K562 (cell line): ENCODE results near the gene MAGI2. TPM values are rescaled to one million over a fixed set of nuclear protein-coding genes. Genes with fewer than 3 reads are reported as not detected.
A peak's percentile ranks its signal among the peaks of the same experiment; 100 is the strongest.

Experiments
- ATAC-seq: fragments of 200-7000 bp; cut with Tn5 transposase; 3 replicates; pipeline ENCODE4 v1.9.1; 2020; ENCODE audit warnings: moderate library complexity
- BruUV-seq: library from RNA; stranded (reverse); fragments of 400-500 nt; replicated peaks from 2 replicates; lab custom pipeline; 2021; lab: Mats Ljungman, UMichigan
- CTCF ChIA-PET: fragments of 300-600 bp; formaldehyde crosslinking; extraction: SDS; loops from one replicate; lab custom pipeline; 2021; ENCODE audit warnings: low intra/inter-chr PET ratio; lab: Yijun Ruan, JAX
- POLR2A ChIA-PET: fragments of 300-600, 350-650 bp; sonication (Branson Sonifier 250); formaldehyde crosslinking; extraction: SDS; loops from one replicate; lab custom pipeline; 2021; ENCODE audit warnings: antibody characterized with exemption, inconsistent platforms; lab: Yijun Ruan, JAX
- DNase-seq, 4 experiments: peaks; one replicate each; pipeline versions ENCODE4 v3.0.0 to v3.0.0-alpha.2; 2011 to 2018; ENCODE audit warnings: low spot score in 3 of 4, mixed read lengths in 3 of 4; ENCODE audit errors: extremely low read depth in 1 of 4
- FAIRE-seq: peaks from 2 replicates; lab custom pipeline; 2011; peaks lifted over from hg19 to GRCh38; lab: Jason Lieb, UNC
- H2AFZ ChIP-seq: 2 replicates; pipeline ENCODE4 v1.6.0; 2011; ENCODE audit warnings: low read depth, low read length, control low read depth, inconsistent platforms
- H3K27ac ChIP-seq: fragments of 200-600 bp; 3 replicates; pipeline ENCODE4 v1.8.0; 2011; ENCODE audit warnings: low read depth, mild to moderate bottlenecking, control low read depth, inconsistent platforms, low read length, moderate library complexity, mixed read lengths; ENCODE audit errors: extremely low read depth
- H3K27me3 ChIP-seq, 2 experiments: fragments of 300-600 bp in 1 of 2; 2 replicates in 1 of 2; 3 replicates in 1 of 2; pipeline versions ENCODE4 v1.6.0 to v1.8.0; 2011; ENCODE audit warnings: inconsistent platforms in 2 of 2, low read length in 2 of 2, mild to moderate bottlenecking in 1 of 2, mixed read lengths in 1 of 2, moderate library complexity in 1 of 2; ENCODE audit not compliant: control insufficient read depth in 2 of 2, insufficient read depth in 2 of 2
- H3K36me3 ChIP-seq: fragments of 300-600 bp; 3 replicates; pipeline ENCODE4 v1.8.0; 2011; ENCODE audit warnings: mild to moderate bottlenecking, low read length, inconsistent platforms; ENCODE audit not compliant: control insufficient read depth, insufficient read depth
- H3K4me1 ChIP-seq, 2 experiments: fragments of 200-600 bp in 1 of 2; replicated peaks in 1 of 2; 2 replicates in 1 of 2; 3 replicates in 1 of 2; pipeline versions ENCODE4 v1.5.1 to v1.8.0; 2011; ENCODE audit warnings: inconsistent platforms in 2 of 2, low read length in 2 of 2, mild to moderate bottlenecking in 1 of 2, mixed read lengths in 1 of 2, moderate library complexity in 1 of 2; ENCODE audit not compliant: control insufficient read depth in 2 of 2, insufficient read depth in 2 of 2
- H3K4me2 ChIP-seq: 2 replicates; pipeline ENCODE4 v1.6.1; 2011; ENCODE audit warnings: low read length, control low read depth, inconsistent platforms, mixed read lengths; ENCODE audit not compliant: insufficient read depth
- H3K4me3 ChIP-seq: fragments of 200-600 bp; sonication (generic), shearing (Covaris generic); 2 replicates; pipeline ENCODE4 v1.5.1; 2016; ENCODE audit warnings: control low read depth, inconsistent platforms
- H3K79me2 ChIP-seq: fragments of 200-600 bp; 3 replicates; pipeline ENCODE4 v1.8.0; 2011; ENCODE audit warnings: low read length, inconsistent platforms; ENCODE audit not compliant: control insufficient read depth, insufficient read depth
- H3K9ac ChIP-seq, 2 experiments: 2 replicates each; pipeline versions ENCODE4 v1.6.0 to v1.6.1; 2011; ENCODE audit warnings: low read depth in 2 of 2, low read length in 2 of 2, control low read depth in 1 of 2, inconsistent platforms in 1 of 2, mild to moderate bottlenecking in 1 of 2, mixed read lengths in 1 of 2; ENCODE audit not compliant: insufficient read depth in 1 of 2
- H3K9me1 ChIP-seq: one replicate; pipeline ENCODE4 v1.6.0; 2011; ENCODE audit warnings: inconsistent platforms, mild to moderate bottlenecking, low read length, moderate library complexity; ENCODE audit not compliant: control insufficient read depth, insufficient read depth
- H3K9me3 ChIP-seq: replicated peaks from 2 replicates; pipeline ENCODE4 v1.5.1; 2011; ENCODE audit warnings: low read depth, low read length, inconsistent platforms; ENCODE audit not compliant: control insufficient read depth, insufficient read depth
- H4K20me1 ChIP-seq: replicated peaks from 2 replicates; pipeline ENCODE4 v1.6.1; 2011; ENCODE audit warnings: low read length, inconsistent platforms, mixed read lengths; ENCODE audit not compliant: control insufficient read depth, insufficient read depth
- EP300 ChIP-seq: IDR thresholded peaks from 2 replicates; pipeline ENCODE4 v1.6.1; 2012; ENCODE audit warnings: low read length, improper control_type of control experiment
- ETV5 ChIP-seq: sonication (generic); formaldehyde crosslinking; IDR thresholded peaks from 2 replicates; pipeline ENCODE4 v1.4.0; 2020; ENCODE audit warnings: low read depth, mild to moderate bottlenecking, missing genetic modification reagents
- FOXP4 ChIP-seq: sonication (generic); formaldehyde crosslinking; IDR thresholded peaks from 2 replicates; pipeline ENCODE4 v1.8.0; 2022; ENCODE audit warnings: mild to moderate bottlenecking, missing genetic modification reagents, borderline replicate concordance
- KDM1A ChIP-seq, 2 experiments: fragments of 450-650 bp; IDR thresholded peaks; 2 replicates each; pipeline ENCODE4 v1.6.1; 2016; ENCODE audit warnings: mild to moderate bottlenecking in 2 of 2
- LEF1 ChIP-seq: fragments of 450-650 bp; IDR thresholded peaks from 2 replicates; pipeline ENCODE4 v1.6.1; 2016; ENCODE audit warnings: mild to moderate bottlenecking
- MXI1 ChIP-seq: IDR thresholded peaks from 2 replicates; pipeline ENCODE4 v1.6.1; 2011; ENCODE audit warnings: low read depth, mild to moderate bottlenecking, improper control_type of control experiment, low read length
- MYC ChIP-seq, 2 experiments: fragments of 250-450 bp in 1 of 2; sonication (Bioruptor Pico) in 1 of 2; IDR thresholded peaks; 2 replicates each; pipeline versions ENCODE4 v1.5.1 to v1.6.1; 2012 to 2021; ENCODE audit warnings: low read depth in 2 of 2, borderline replicate concordance in 1 of 2, improper control_type of control experiment in 1 of 2, low read length in 1 of 2, mild to moderate bottlenecking in 1 of 2, moderate library complexity in 1 of 2
- NBN ChIP-seq: fragments of 450-650 bp; IDR thresholded peaks from 2 replicates; pipeline ENCODE4 v1.6.1; 2016; ENCODE audit warnings: low read depth, mild to moderate bottlenecking
- NFE2 ChIP-seq: IDR thresholded peaks from 2 replicates; pipeline ENCODE4 v1.6.1; 2014; ENCODE audit warnings: antibody characterized with exemption, low read depth
- NR2C2 ChIP-seq, 2 experiments: fragments of 200-800 bp in 1 of 2; sonication (Bioruptor generic) in 1 of 2; sonication (generic) in 1 of 2; formaldehyde crosslinking in 1 of 2; IDR thresholded peaks; 2 replicates each; pipeline versions ENCODE4 v1.6.1 to v1.8.0; 2016 to 2022; ENCODE audit warnings: mild to moderate bottlenecking in 1 of 2, missing compliant biosample characterization in 1 of 2, missing genetic modification characterization in 1 of 2, missing genetic modification reagents in 1 of 2
- SIN3B ChIP-seq: fragments of 450-650 bp; IDR thresholded peaks from 2 replicates; pipeline ENCODE4 v1.6.1; 2017; ENCODE audit warnings: low read depth, mild to moderate bottlenecking, moderate library complexity
- SMARCA4 ChIP-seq: fragments of 450-650 bp; IDR thresholded peaks from 2 replicates; pipeline ENCODE4 v1.6.1; 2016
- TCF3 ChIP-seq: sonication (generic); formaldehyde crosslinking; IDR thresholded peaks from 2 replicates; pipeline ENCODE4 v1.4.0; 2020; ENCODE audit warnings: mild to moderate bottlenecking, missing genetic modification reagents
- TEAD2 ChIP-seq: fragments of 450-650 bp; IDR thresholded peaks from 2 replicates; pipeline ENCODE4 v1.6.1; 2016; ENCODE audit warnings: missing genetic modification characterization, control low read depth, missing compliant biosample characterization
- THRB ChIP-seq: fragments of 450-650 bp; formaldehyde crosslinking; conservative IDR thresholded peaks from 2 replicates; pipeline ENCODE4 v1.4.0; 2022; ENCODE audit warnings: mild to moderate bottlenecking, missing genetic modification characterization
- ZBTB17 ChIP-seq: fragments of 450-650 bp; formaldehyde crosslinking; IDR thresholded peaks from 2 replicates; pipeline ENCODE4 v1.4.0; 2020; ENCODE audit warnings: mild to moderate bottlenecking
- ZC3H4 ChIP-seq: sonication (generic); formaldehyde crosslinking; IDR thresholded peaks from 2 replicates; pipeline ENCODE4 v1.9.0; 2021; ENCODE audit warnings: missing genetic modification reagents, borderline replicate concordance
- ZFX ChIP-seq: sonication (generic); formaldehyde crosslinking; IDR thresholded peaks from 2 replicates; pipeline ENCODE4 v1.8.0; 2022; ENCODE audit warnings: mild to moderate bottlenecking, missing genetic modification reagents, moderate library complexity
- WGBS: fragments of 100-300 bp; shearing (Covaris generic); methylation state at CpG from one replicate; pipeline ENCODE4 v1.1.6; 2016; ENCODE audit warnings: low coverage, mixed read lengths; ENCODE audit not compliant: insufficient coverage; ENCODE audit errors: missing lambda C conversion rate; 5-methylcytosine and 5-hydroxymethylcytosine counted together
- in situ Hi-C: fragments of 300-500 bp; cut with MboI; formaldehyde crosslinking; loops from 4 replicates; pipeline ENCODE4 v1.15.0; 2018; ENCODE audit warnings: inconsistent platforms, mixed read lengths
- intact Hi-C: fragments of 100-400 bp; cut with micrococcal nuclease; formaldehyde crosslinking; loops from 2 replicates; pipeline ENCODE4 v1.14.2; 2022
- polyA plus RNA-seq, 8 experiments: library from polyadenylated mRNA; depleted of rRNA in 4 of 8; stranded (reverse) in 5 of 8; unstranded in 3 of 8; fragments of >200 nt; fragmentation: Nextera tagmentation in 2 of 8; fragmentation: Illumina TruSeq in 1 of 8; extraction: Ambion mirVana in 2 of 8; extraction: Trizol in 1 of 8; gene quantifications; 2 replicates each; pipeline versions ENCODE4 v1.2.1 to v1.2.3, GENCODE V29; 2011 to 2014; ENCODE audit warnings: inconsistent platforms in 1 of 8, missing spikeins in 1 of 8
- total RNA-seq, 7 experiments: library from RNA; depleted of rRNA in 6 of 7; stranded (reverse); fragments of >200 nt in 6 of 7; fragmentation: Illumina TruSeq in 2 of 7; extraction: Trizol in 2 of 7; gene quantifications; 2 replicates each; pipeline versions ENCODE4 v1.2.1 to v1.2.3, GENCODE V29; 2011 to 2021; ENCODE audit warnings: low replicate concordance in 1 of 7

MAGI2 gene
- total and polyA plus RNA-seq, 9 of the 15 experiments (the other 6 are each of a cell fraction or from before 2014, with no cell fraction given), result 0.27 to 1.4 (median 0.70) TPM

- peak; percentile 82 for FAIRE-seq
- no peak for TF ChIP-seq SIN3B
- peak; percentile 74 for TF ChIP-seq ZFX
- TF ChIP-seq TEAD2 (tag), result peak; percentile 55
- peak; percentile 30; the same call in 1 of the 2 replicates for TF ChIP-seq ETV5 (CRISPR knock-in tag)
- no peak; the same call in 1 of the 2 replicates for TF ChIP-seq MYC (IDR thresholded peaks at IDR 0.05; ENCODE audit: low read depth, low read length)
- TF ChIP-seq MYC (CRISPR knock-in tag; IDR thresholded peaks at IDR 0.05; ENCODE audit: borderline replicate concordance, low read depth), result no peak
- 0 out of 2 replicates have a peak, but pooled peaks have one; percentile 32 for TF ChIP-seq FOXP4
- TF ChIP-seq TCF3 (CRISPR knock-in tag), result peak; percentile 25; the same call in 1 of the 2 replicates
- no peak for TF ChIP-seq ZC3H4 (CRISPR knock-in tag)
- peak; percentile 74; the same call in 1 of the 2 replicates for TF ChIP-seq ZBTB17
- peak; percentile 40 for TF ChIP-seq EP300
- peak in 1 of 2 experiments; percentile 54; a peak in 2 of 4 replicates for TF ChIP-seq KDM1A (IDR thresholded peaks at IDR 0.05)
- peak; percentile 99 for TF ChIP-seq NFE2
- TF ChIP-seq SMARCA4, result peak; percentile 79; the same call in 1 of the 2 replicates
- peak; percentile 73 for TF ChIP-seq LEF1
- no peak for TF ChIP-seq MXI1
- TF ChIP-seq NR2C2 (CRISPR knock-in tag; IDR thresholded peaks at IDR 0.05), result no peak; the same call in 1 of the 2 replicates
- peak; percentile 62 for TF ChIP-seq NR2C2 (tag; IDR thresholded peaks at IDR 0.05)
- peak; percentile 73 for TF ChIP-seq THRB (CRISPR knock-in tag)
- 0 out of 2 replicates have a peak, but pooled peaks have one; percentile 28 for TF ChIP-seq NBN
Measured at GRCh38 chr7:77989981-77990566, 1463.4 kb downstream of the MAGI2 start.

More at GRCh38 chr7:77989981-77990566, 1463.4 kb downstream of the MAGI2 start:
- POLR2A ChIA-PET, result interaction anchor here (0.6 kb wide), 2 partner anchors 155 to 174 kb away, joined by 3 to 5 read pairs; no protein-coding TSS in a partner anchor
- Histone ChIP-seq H3K4me1 (peaks cover 8 to 21% of the 10 kb centered on the region in 2 experiments; a peak in 4 of 5 replicates), H2AFZ (peak overlapping the region; percentile 95), H3K9me1 (no peaks in the 10 kb centered on the region), H3K4me3 (no peak overlapping the region), H3K36me3 (no peaks in the 10 kb centered on the region), H3K27me3 (no peaks in the 10 kb centered on the region), H3K27ac (peak overlapping the region; percentile 77), H3K4me2 (peak overlapping the region; percentile 64), H4K20me1 (no peaks in the 10 kb centered on the region), H3K9me3 (0 out of 2 replicates have a peak, but pooled peaks cover 3% of the 10 kb centered on the region), H3K79me2 (no peaks in the 10 kb centered on the region), H3K9ac (no peak overlapping the region; a peak in 1 of 4 replicates)
- intact Hi-C loops (no loop called here), in situ Hi-C loops (no loop called here)
- ATAC-seq, result peak; percentile 75
- WGBS, result 16% methylated on average over 6 of the region's 6 CpGs
- CTCF ChIA-PET, result no interaction called here
- TSS peak; percentile 77 for BruUV-seq
- peak; percentile 45 to 80 (median 52) for DNase-seq
